ENCODE results near the gene MCHR1. TPM values are rescaled to one million over a fixed set of nuclear protein-coding genes. Genes with fewer than 3 reads are reported as not detected.
"Not testable (repeated sequence)": the region's sequence is repeated elsewhere in the genome, so short reads cannot be mapped to it uniquely, and the experiment has no call there.

The MCHR1 gene
- total RNA-seq, 6 donors from 2014 or later = 1.00 TPM; not detected in 5

GRCh38 chr22:40673017-40673416, 6.3 kb upstream of the MCHR1 start:
- DNase-seq (no peak), ATAC-seq (ENCODE audit: low FRiP score in 2 of 2) (no peak)
- 73 to 90% methylated on average over 2 to 4 of the region's 4 CpGs for WGBS, 2 donors
- no peaks in the 10 kb centered on the region for H3K4me1 ChIP-seq
- H3K27ac ChIP-seq = peak overlapping the region in 1 of 4 donors; percentile 32
- H3K36me3 ChIP-seq = no peaks in the 10 kb centered on the region
- no peak overlapping the region for H3K4me3 ChIP-seq
- no peak for TF ChIP-seq POLR2A (IDR thresholded peaks at IDR 0.05)
- TF ChIP-seq EP300 (IDR thresholded peaks at IDR 0.05) = no peak
- TF ChIP-seq POLR2AphosphoS5 (IDR thresholded peaks at IDR 0.05) = no peak
- TF ChIP-seq, protein P1, sequence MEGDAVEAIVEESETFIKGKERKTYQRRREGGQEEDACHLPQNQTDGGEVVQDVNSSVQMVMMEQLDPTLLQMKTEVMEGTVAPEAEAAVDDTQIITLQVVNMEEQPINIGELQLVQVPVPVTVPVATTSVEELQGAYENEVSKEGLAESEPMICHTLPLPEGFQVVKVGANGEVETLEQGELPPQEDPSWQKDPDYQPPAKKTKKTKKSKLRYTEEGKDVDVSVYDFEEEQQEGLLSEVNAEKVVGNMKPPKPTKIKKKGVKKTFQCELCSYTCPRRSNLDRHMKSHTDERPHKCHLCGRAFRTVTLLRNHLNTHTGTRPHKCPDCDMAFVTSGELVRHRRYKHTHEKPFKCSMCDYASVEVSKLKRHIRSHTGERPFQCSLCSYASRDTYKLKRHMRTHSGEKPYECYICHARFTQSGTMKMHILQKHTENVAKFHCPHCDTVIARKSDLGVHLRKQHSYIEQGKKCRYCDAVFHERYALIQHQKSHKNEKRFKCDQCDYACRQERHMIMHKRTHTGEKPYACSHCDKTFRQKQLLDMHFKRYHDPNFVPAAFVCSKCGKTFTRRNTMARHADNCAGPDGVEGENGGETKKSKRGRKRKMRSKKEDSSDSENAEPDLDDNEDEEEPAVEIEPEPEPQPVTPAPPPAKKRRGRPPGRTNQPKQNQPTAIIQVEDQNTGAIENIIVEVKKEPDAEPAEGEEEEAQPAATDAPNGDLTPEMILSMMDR (IDR thresholded peaks at IDR 0.05) = no peak
- no peaks in the 10 kb centered on the region for H3K27me3 ChIP-seq
- H3K9me3 ChIP-seq = no peaks in the 10 kb centered on the region

- TF ChIP-seq, protein P1 (IDR thresholded peaks at IDR 0.05) = no peak
- TF ChIP-seq EP300 (IDR thresholded peaks at IDR 0.05) (peak in 1 of 4 donors; percentile 2), POLR2AphosphoS5 (IDR thresholded peaks at IDR 0.05) (peak; percentile 59 to 75), POLR2A (IDR thresholded peaks at IDR 0.05) (no peak)
- Histone ChIP-seq H3K4me3 (no peak overlapping the region), H3K9me3 (no peaks in the 10 kb centered on the region), H3K27me3 (no peaks in the 10 kb centered on the region), H3K27ac (no peak overlapping the region), H3K36me3 (no peaks in the 10 kb centered on the region), H3K4me1 (peaks cover under 1 to 6% (median 3%) of the 10 kb centered on the region in 4 donors)
- DNase-seq = no peak
- ATAC-seq (ENCODE audit: low FRiP score in 2 of 2) = no peak
- 82 to 84% methylated on average over 4 of the region's 4 CpGs for WGBS, 2 donors
These were observed 5.0 kb upstream of the MCHR1 start for GRCh38 chr22:40674274-40674673.

- H3K4me1 ChIP-seq = peaks cover 4 to 13% (median 10%) of the 10 kb centered on the region in 4 donors
- not testable (repeated sequence) for H3K27me3 ChIP-seq; DNase-seq; H3K27ac ChIP-seq; H3K36me3 ChIP-seq; H3K4me3 ChIP-seq; ATAC-seq (ENCODE audit: low FRiP score in 2 of 2); H3K9me3 ChIP-seq
- 83 to 90% methylated on average over 3 to 4 of the region's 4 CpGs for WGBS, 2 donors
These were observed 3.1 kb upstream of the MCHR1 start for GRCh38 chr22:40676166-40676565.

DNA sequence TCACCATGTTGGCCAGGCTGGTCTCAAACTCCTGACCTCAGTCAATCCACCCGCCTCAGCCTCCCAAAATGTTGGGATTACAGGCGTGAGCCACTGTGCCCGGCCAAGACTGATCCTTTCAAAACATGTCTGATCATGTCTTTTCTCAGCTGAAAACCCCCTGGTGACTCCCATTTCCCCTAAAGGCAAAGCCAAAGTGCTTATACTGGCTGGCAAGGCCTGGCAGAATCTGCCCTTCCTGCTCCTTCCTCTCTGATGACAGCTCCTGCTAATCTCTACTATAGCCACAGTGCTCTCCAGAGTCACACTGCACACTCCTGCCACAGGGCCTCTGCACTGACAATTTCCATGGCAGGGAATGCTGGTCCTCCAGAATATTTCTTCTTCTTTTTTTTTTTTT, 2.6 kb upstream of the MCHR1 start:
- Histone ChIP-seq H3K27ac (no peak overlapping the region), H3K4me3 (no peak overlapping the region), H3K36me3 (no peaks in the 10 kb centered on the region), H3K9me3 (no peaks in the 10 kb centered on the region), H3K27me3 (no peaks in the 10 kb centered on the region), H3K4me1 (peaks cover 4 to 13% (median 10%) of the 10 kb centered on the region in 4 donors)
- WGBS, 2 donors = 100% methylated on average over 3 of the region's 3 CpGs
- ATAC-seq (ENCODE audit: low FRiP score in 2 of 2) = no peak
- no peak for TF ChIP-seq EP300 (IDR thresholded peaks at IDR 0.05)
- no peak for TF ChIP-seq POLR2A (IDR thresholded peaks at IDR 0.05)
- TF ChIP-seq POLR2AphosphoS5 (IDR thresholded peaks at IDR 0.05) = no peak
- TF ChIP-seq, protein P1 (IDR thresholded peaks at IDR 0.05) = no peak
- no peak for DNase-seq

- H3K27me3 ChIP-seq = no peaks in the 10 kb centered on the region
- TF ChIP-seq POLR2A (IDR thresholded peaks at IDR 0.05) (no peak), POLR2AphosphoS5 (IDR thresholded peaks at IDR 0.05) (no peak), EP300 (IDR thresholded peaks at IDR 0.05) (no peak)
- TF ChIP-seq, protein P1 (IDR thresholded peaks at IDR 0.05) = no peak
- H3K27ac ChIP-seq = no peak overlapping the region
- 76 to 89% methylated on average over 5 to 14 of the region's 14 CpGs for WGBS, 2 donors
- H3K4me3 ChIP-seq = no peak overlapping the region
- H3K36me3 ChIP-seq = no peaks in the 10 kb centered on the region
- ATAC-seq (ENCODE audit: low FRiP score in 2 of 2) (no peak), DNase-seq (no peak)
- peaks cover 9 to 22% (median 10%) of the 10 kb centered on the region in 4 donors for H3K4me1 ChIP-seq
- H3K9me3 ChIP-seq = no peaks in the 10 kb centered on the region
These were observed 613 bp upstream of the MCHR1 start for GRCh38 chr22:40678493-40679248.
